ENCODE results near the gene ANXA2R.

The ANXA2R gene

GRCh38 chr5:42992088-42992879 is 47.8 kb downstream of the ANXA2R start:
- Histone ChIP-seq H3K4me3 (ENCODE audit: low read length) (peak overlapping the region; percentile 86), H3K79me2 (ENCODE audit: control insufficient read depth, low read length) (no peaks in the 10 kb centered on the region), H4K20me1 (ENCODE audit: control insufficient read depth, insufficient read depth, low read depth, low read length) (no peaks in the 10 kb centered on the region), H3K9me2 (replicated peaks; ENCODE audit: control insufficient read depth, low read length) (no peaks in the 10 kb centered on the region), H3F3A (ENCODE audit: control insufficient read depth, insufficient read depth) (no peaks in the 10 kb centered on the region; the same call in 1 of the 2 replicates), H3K36me3 (ENCODE audit: control insufficient read depth, low read length) (no peaks in the 10 kb centered on the region), H3K4me1 (ENCODE audit: control insufficient read depth, low read length) (peaks cover 28% of the 10 kb centered on the region), H3K27me3 (ENCODE audit: control insufficient read depth, low read length) (peaks cover 47% of the 10 kb centered on the region), H3K27ac (ENCODE audit: low read depth, low read length) (no peak overlapping the region), H3K9me3 (ENCODE audit: control insufficient read depth, insufficient read depth, low read length) (no peaks in the 10 kb centered on the region; the same call in 1 of the 2 replicates), H3K4me2 (ENCODE audit: low read length) (peak overlapping the region; percentile 85)
- TF ChIP-seq EZH2phosphoT487 (IDR thresholded peaks at IDR 0.05; ENCODE audit: borderline replicate concordance, low read length) (0 out of 2 replicates have a peak, but pooled peaks have one; percentile 58), CTCF (IDR thresholded peaks at IDR 0.05; ENCODE audit: low read depth, low read length, poor library complexity, severe bottlenecking) (no peak)

- H3F3A ChIP-seq (ENCODE audit: control insufficient read depth, insufficient read depth): no peaks in the 10 kb centered on the region; the same call in 1 of the 2 replicates
- no peaks in the 10 kb centered on the region for H4K20me1 ChIP-seq (ENCODE audit: control insufficient read depth, insufficient read depth, low read depth, low read length)
- H3K27ac ChIP-seq (ENCODE audit: low read depth, low read length): no peak overlapping the region
- no peaks in the 10 kb centered on the region; the same call in 1 of the 2 replicates for H3K9me3 ChIP-seq (ENCODE audit: control insufficient read depth, insufficient read depth, low read length)
- peak overlapping the region; percentile 86 for H3K4me3 ChIP-seq (ENCODE audit: low read length)
- H3K4me1 ChIP-seq (ENCODE audit: control insufficient read depth, low read length): peaks cover 28% of the 10 kb centered on the region
- H3K36me3 ChIP-seq (ENCODE audit: control insufficient read depth, low read length): no peaks in the 10 kb centered on the region
- no peaks in the 10 kb centered on the region for H3K9me2 ChIP-seq (replicated peaks; ENCODE audit: control insufficient read depth, low read length)
- H3K27me3 ChIP-seq (ENCODE audit: control insufficient read depth, low read length): peaks cover 47% of the 10 kb centered on the region
- peak overlapping the region; percentile 85 for H3K4me2 ChIP-seq (ENCODE audit: low read length)
- TF ChIP-seq CTCF (IDR thresholded peaks at IDR 0.05; ENCODE audit: low read depth, low read length, poor library complexity, severe bottlenecking): no peak
- TF ChIP-seq EZH2phosphoT487 (IDR thresholded peaks at IDR 0.05; ENCODE audit: borderline replicate concordance, low read length): no peak
- H3K79me2 ChIP-seq (ENCODE audit: control insufficient read depth, low read length): no peaks in the 10 kb centered on the region
These were observed 48.6 kb downstream of the ANXA2R start for GRCh38 chr5:42991404-42992087.

GRCh38 chr5:42990892-42991291 is 49.2 kb downstream of the ANXA2R start:
- Histone ChIP-seq H3F3A (ENCODE audit: control insufficient read depth, insufficient read depth) (no peaks in the 10 kb centered on the region; the same call in 1 of the 2 replicates), H3K36me3 (ENCODE audit: control insufficient read depth, low read length) (no peaks in the 10 kb centered on the region), H3K4me3 (ENCODE audit: low read length) (no peak overlapping the region), H3K27ac (ENCODE audit: low read depth, low read length) (no peak overlapping the region), H3K9me2 (replicated peaks; ENCODE audit: control insufficient read depth, low read length) (no peaks in the 10 kb centered on the region), H4K20me1 (ENCODE audit: control insufficient read depth, insufficient read depth, low read depth, low read length) (no peaks in the 10 kb centered on the region), H3K79me2 (ENCODE audit: control insufficient read depth, low read length) (no peaks in the 10 kb centered on the region), H3K4me2 (ENCODE audit: low read length) (no peak overlapping the region), H3K4me1 (ENCODE audit: control insufficient read depth, low read length) (peaks cover 28% of the 10 kb centered on the region), H3K9me3 (ENCODE audit: control insufficient read depth, insufficient read depth, low read length) (no peaks in the 10 kb centered on the region; the same call in 1 of the 2 replicates), H3K27me3 (ENCODE audit: control insufficient read depth, low read length) (peaks cover 48% of the 10 kb centered on the region)
- TF ChIP-seq CTCF (IDR thresholded peaks at IDR 0.05; ENCODE audit: low read depth, low read length, poor library complexity, severe bottlenecking) (no peak), EZH2phosphoT487 (IDR thresholded peaks at IDR 0.05; ENCODE audit: borderline replicate concordance, low read length) (no peak)
